NT2/D1 (cell line): ENCODE results near the gene ESRP2.

Source experiments
- DNase-seq: peaks from one replicate; pipeline ENCODE4 v3.0.0-alpha.2; 2011; ENCODE audit warnings: low read depth, low spot score
- H3K27me3 ChIP-seq: 2 replicates; pipeline ENCODE4 v1.6.0; 2011; ENCODE audit warnings: mild to moderate bottlenecking; ENCODE audit not compliant: insufficient read length, insufficient read depth
- H3K36me3 ChIP-seq: 2 replicates; pipeline ENCODE4 v1.6.1; 2011; ENCODE audit warnings: mild to moderate bottlenecking, low read length, mixed read lengths; ENCODE audit not compliant: insufficient read depth, insufficient read length
- H3K4me1 ChIP-seq: 2 replicates; pipeline ENCODE4 v1.5.1; 2011; ENCODE audit not compliant: insufficient read depth, insufficient read length
- H3K4me3 ChIP-seq: 2 replicates; pipeline ENCODE4 v1.5.1; 2011; ENCODE audit warnings: low read depth; ENCODE audit not compliant: insufficient read length
- H3K9ac ChIP-seq: 2 replicates; pipeline ENCODE4 v1.6.0; 2011; ENCODE audit warnings: low read depth; ENCODE audit not compliant: insufficient read length
- H3K9me3 ChIP-seq: 2 replicates; pipeline ENCODE4 v1.5.1; 2011; ENCODE audit warnings: mild to moderate bottlenecking, low read length; ENCODE audit not compliant: insufficient read depth
- SUZ12 ChIP-seq: IDR thresholded peaks from 2 replicates; pipeline ENCODE4 v1.6.1; 2011; ENCODE audit not compliant: insufficient read length, insufficient read depth; ENCODE audit errors: extremely low read depth
- YY1 ChIP-seq: IDR thresholded peaks from 2 replicates; pipeline ENCODE4 v1.6.1; 2011; ENCODE audit not compliant: insufficient read length, insufficient read depth
- ZNF274 ChIP-seq: IDR thresholded peaks from 2 replicates; pipeline ENCODE4 v1.6.1; 2011; ENCODE audit warnings: mild to moderate bottlenecking, low read depth, low read length

The ESRP2 gene

GRCh38 chr16:68279726-68280558 lies 44.0 kb upstream of the ESRP2 start:
- H3K27me3 ChIP-seq, result no peaks in the 10 kb centered on the region
- peaks cover 74% of the 10 kb centered on the region for H3K36me3 ChIP-seq
- no peaks in the 10 kb centered on the region for H3K4me1 ChIP-seq
- H3K9ac ChIP-seq, result no peak overlapping the region
- H3K9me3 ChIP-seq, result 0 out of 2 replicates have a peak, but pooled peaks cover 4% of the 10 kb centered on the region
- no peak overlapping the region for H3K4me3 ChIP-seq
- TF ChIP-seq SUZ12, result no peak
- TF ChIP-seq ZNF274, result no peak
- no peak for TF ChIP-seq YY1
- DNase-seq, result no peak

- Histone ChIP-seq H3K9ac (no peak overlapping the region), H3K4me1 (no peaks in the 10 kb centered on the region), H3K36me3 (peaks cover 73% of the 10 kb centered on the region)
Observed at GRCh38 chr16:68276223-68276622, 40.3 kb upstream of the ESRP2 start.

GRCh38 chr16:68275611-68276191 lies 39.8 kb upstream of the ESRP2 start:
- H3K27me3 ChIP-seq, result no peaks in the 10 kb centered on the region
- DNase-seq, result no peak
- H3K4me3 ChIP-seq, result no peak overlapping the region
- peaks cover 73% of the 10 kb centered on the region for H3K36me3 ChIP-seq
- H3K9ac ChIP-seq, result no peak overlapping the region
- H3K4me1 ChIP-seq, result no peaks in the 10 kb centered on the region
- TF ChIP-seq YY1 (no peak), SUZ12 (no peak), ZNF274 (no peak)
- 0 out of 2 replicates have a peak, but pooled peaks cover 4% of the 10 kb centered on the region for H3K9me3 ChIP-seq

More at GRCh38 chr16:68276223-68276622, 40.3 kb upstream of the ESRP2 start:
- Histone ChIP-seq H3K27me3 (no peaks in the 10 kb centered on the region), H3K4me3 (no peak overlapping the region), H3K9me3 (0 out of 2 replicates have a peak, but pooled peaks cover 4% of the 10 kb centered on the region)
- DNase-seq, result no peak
- TF ChIP-seq YY1 (no peak), SUZ12 (no peak), ZNF274 (no peak)

GRCh38 chr16:68274441-68274840 lies 38.5 kb upstream of the ESRP2 start:
- Histone ChIP-seq H3K9ac (no peak overlapping the region), H3K36me3 (peaks cover 74% of the 10 kb centered on the region), H3K4me3 (no peak overlapping the region), H3K27me3 (no peaks in the 10 kb centered on the region), H3K4me1 (no peaks in the 10 kb centered on the region), H3K9me3 (0 out of 2 replicates have a peak, but pooled peaks cover 4% of the 10 kb centered on the region)
- DNase-seq, result no peak
- no peak for TF ChIP-seq YY1

GRCh38 chr16:68273896-68274295 lies 38.0 kb upstream of the ESRP2 start:
- no peak for DNase-seq
- no peak for TF ChIP-seq ZNF274
- no peak for TF ChIP-seq SUZ12
- TF ChIP-seq YY1, result no peak
- no peaks in the 10 kb centered on the region for H3K9me3 ChIP-seq
- no peaks in the 10 kb centered on the region for H3K27me3 ChIP-seq
- H3K4me1 ChIP-seq, result no peaks in the 10 kb centered on the region
- no peak overlapping the region for H3K4me3 ChIP-seq
- H3K9ac ChIP-seq, result no peak overlapping the region
- H3K36me3 ChIP-seq, result peaks cover 69% of the 10 kb centered on the region

- H3K9me3 ChIP-seq, result no peaks in the 10 kb centered on the region
- no peak overlapping the region for H3K4me3 ChIP-seq
- TF ChIP-seq YY1, result no peak
- TF ChIP-seq ZNF274, result no peak
- no peak for TF ChIP-seq SUZ12
- DNase-seq, result no peak
- no peak overlapping the region for H3K9ac ChIP-seq
- H3K36me3 ChIP-seq, result peaks cover 68% of the 10 kb centered on the region
- H3K4me1 ChIP-seq, result no peaks in the 10 kb centered on the region
- no peaks in the 10 kb centered on the region for H3K27me3 ChIP-seq
Observed at GRCh38 chr16:68273459-68273858, 37.5 kb upstream of the ESRP2 start.

- no peaks in the 10 kb centered on the region for H3K27me3 ChIP-seq
- TF ChIP-seq ZNF274 (no peak), YY1 (no peak), SUZ12 (no peak)
- no peaks in the 10 kb centered on the region for H3K4me1 ChIP-seq
- no peak for DNase-seq
- no peaks in the 10 kb centered on the region for H3K9me3 ChIP-seq
- H3K4me3 ChIP-seq, result no peak overlapping the region
- H3K36me3 ChIP-seq, result peaks cover 73% of the 10 kb centered on the region
- no peak overlapping the region for H3K9ac ChIP-seq
Observed at GRCh38 chr16:68272507-68273209, 36.7 kb upstream of the ESRP2 start.
